Muscle layer of duodenum (tissue), 2 donors: ENCODE measurements around the gene LRMDA.

ENCODE experiments used
- H3K27ac ChIP-seq: one replicate; pipeline ENCODE4 v1.7.0; 2013; ENCODE audit warnings: mild to moderate bottlenecking, low read length
- H3K27me3 ChIP-seq: one replicate; pipeline ENCODE4 v1.7.0; 2013; ENCODE audit warnings: low read depth, mild to moderate bottlenecking, control low read depth, low read length
- H3K36me3 ChIP-seq, 2 donors: one replicate each; pipeline ENCODE4 v1.7.0; 2013; ENCODE audit warnings: low read length in 2 of 2, control low read depth in 1 of 2, mild to moderate bottlenecking in 1 of 2; ENCODE audit not compliant: insufficient read depth in 2 of 2, control insufficient read depth in 1 of 2
- H3K4me1 ChIP-seq, 2 donors: one replicate each; pipeline ENCODE4 v1.7.0; 2013; ENCODE audit warnings: low read length in 2 of 2, mild to moderate bottlenecking in 2 of 2, control low read depth in 1 of 2, moderate library complexity in 1 of 2; ENCODE audit not compliant: insufficient read depth in 2 of 2, control insufficient read depth in 1 of 2
- H3K4me3 ChIP-seq, 2 donors: one replicate each; pipeline ENCODE4 v1.7.0; 2013; ENCODE audit warnings: low read length in 2 of 2, low read depth in 1 of 2, mild to moderate bottlenecking in 1 of 2
- H3K9me3 ChIP-seq, 2 donors: one replicate each; pipeline ENCODE4 v1.7.0; 2013; ENCODE audit warnings: low read length in 2 of 2, control low read depth in 1 of 2, mild to moderate bottlenecking in 1 of 2; ENCODE audit not compliant: control insufficient read depth in 1 of 2
- donor health status: healthy.

The LRMDA gene

DNA sequence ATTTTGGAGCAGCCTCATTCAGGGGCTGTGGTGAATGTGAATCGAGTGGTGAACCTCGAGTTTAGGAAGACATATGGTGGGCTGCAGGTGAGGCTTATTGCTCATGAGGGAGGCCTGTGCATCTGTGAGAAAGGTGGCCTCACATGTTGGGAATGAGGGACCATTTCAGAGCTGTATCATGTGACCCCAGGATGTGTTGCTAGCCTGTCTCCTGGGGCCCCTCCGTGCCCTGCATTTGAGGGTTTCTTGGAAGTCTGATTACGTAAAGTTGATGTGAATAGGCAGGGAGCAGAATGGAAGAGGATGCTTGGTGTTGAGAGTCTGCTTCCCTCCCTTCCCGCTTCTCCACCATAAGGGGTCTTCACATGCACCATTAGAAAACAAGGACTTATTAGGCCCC is 569.1 kb downstream of the LRMDA start:
- no peak overlapping the region for H3K4me3 ChIP-seq
- no peak overlapping the region for H3K27ac ChIP-seq
- H3K36me3 ChIP-seq = no peaks in the 10 kb centered on the region
- no peaks in the 10 kb centered on the region for H3K27me3 ChIP-seq
- no peaks in the 10 kb centered on the region for H3K9me3 ChIP-seq
- no peaks in the 10 kb centered on the region for H3K4me1 ChIP-seq

DNA sequence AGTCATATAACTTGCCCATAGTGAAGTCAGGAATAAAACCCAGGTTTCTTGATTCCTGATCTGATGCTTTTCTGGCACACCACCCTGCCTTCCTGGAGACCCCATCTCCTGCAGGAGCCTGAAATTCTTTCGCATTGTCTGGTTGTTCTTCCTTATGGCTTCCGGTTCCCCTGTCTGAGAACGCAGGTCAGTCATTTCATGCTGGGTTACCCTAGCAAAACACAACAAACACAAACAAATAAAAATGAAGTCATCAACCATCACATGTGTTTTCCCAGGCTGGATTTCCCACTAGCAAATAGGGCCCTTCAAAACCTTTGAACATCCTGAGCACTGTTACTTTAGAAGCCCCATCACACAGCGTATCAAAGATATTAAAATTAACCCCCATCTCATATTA is 569.6 kb downstream of the LRMDA start:
- no peak overlapping the region for H3K27ac ChIP-seq
- H3K9me3 ChIP-seq = no peaks in the 10 kb centered on the region
- H3K4me3 ChIP-seq = no peak overlapping the region
- H3K36me3 ChIP-seq = no peaks in the 10 kb centered on the region
- H3K4me1 ChIP-seq = no peaks in the 10 kb centered on the region
- H3K27me3 ChIP-seq = no peaks in the 10 kb centered on the region

DNA sequence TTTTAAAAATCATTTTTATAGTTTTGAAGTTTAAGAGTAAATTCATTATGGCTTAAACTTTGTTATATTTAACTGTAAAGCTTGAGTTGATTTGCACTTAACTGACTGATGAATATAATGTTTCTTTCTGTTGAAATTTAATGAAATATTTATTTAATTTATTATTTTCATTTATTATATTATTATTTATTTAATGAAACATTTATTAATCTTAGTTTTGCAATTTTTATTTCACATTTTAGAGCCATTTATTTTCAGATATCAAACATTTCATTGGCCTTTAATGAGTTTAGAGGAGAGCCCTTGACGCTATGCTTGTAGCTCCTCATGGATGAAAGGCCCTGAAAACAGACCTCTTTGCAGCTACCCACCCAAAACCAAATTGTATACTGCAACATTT is 570.0 kb downstream of the LRMDA start:
- Histone ChIP-seq H3K9me3 (no peaks in the 10 kb centered on the region), H3K4me3 (no peak overlapping the region), H3K27me3 (no peaks in the 10 kb centered on the region), H3K36me3 (no peaks in the 10 kb centered on the region), H3K4me1 (no peaks in the 10 kb centered on the region), H3K27ac (no peak overlapping the region)

DNA sequence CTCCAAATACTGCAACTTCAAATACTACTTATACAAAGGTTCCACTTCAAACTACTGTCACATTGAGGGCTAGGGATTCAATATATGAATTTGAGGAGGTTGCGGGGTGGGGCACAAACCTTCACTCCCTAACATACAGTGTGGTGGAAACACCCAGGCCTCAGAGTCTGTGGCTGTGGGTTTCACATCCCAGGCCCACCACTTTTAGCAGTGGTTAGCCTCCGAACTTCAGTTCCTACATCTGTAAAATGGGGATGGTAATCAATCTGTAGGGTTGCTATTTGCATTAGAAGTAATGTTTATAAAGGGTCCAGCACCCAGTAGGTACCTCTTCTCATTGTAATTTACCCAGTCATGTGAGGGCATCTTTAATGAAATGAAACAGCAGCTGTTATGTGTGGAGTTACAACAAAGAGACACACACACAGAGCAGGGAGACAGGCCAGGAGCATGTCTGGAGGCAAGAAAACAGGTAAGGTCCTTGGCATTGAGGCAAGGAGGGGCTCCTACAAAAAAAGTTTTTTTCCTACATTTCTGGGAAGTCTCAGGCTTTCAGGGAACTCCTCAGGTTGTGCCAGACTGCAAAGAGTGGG is 570.9 kb downstream of the LRMDA start:
- no peaks in the 10 kb centered on the region for H3K9me3 ChIP-seq
- H3K4me3 ChIP-seq = no peak overlapping the region
- no peaks in the 10 kb centered on the region for H3K36me3 ChIP-seq
- no peaks in the 10 kb centered on the region for H3K4me1 ChIP-seq
- H3K27ac ChIP-seq = no peak overlapping the region
- H3K27me3 ChIP-seq = no peaks in the 10 kb centered on the region

DNA sequence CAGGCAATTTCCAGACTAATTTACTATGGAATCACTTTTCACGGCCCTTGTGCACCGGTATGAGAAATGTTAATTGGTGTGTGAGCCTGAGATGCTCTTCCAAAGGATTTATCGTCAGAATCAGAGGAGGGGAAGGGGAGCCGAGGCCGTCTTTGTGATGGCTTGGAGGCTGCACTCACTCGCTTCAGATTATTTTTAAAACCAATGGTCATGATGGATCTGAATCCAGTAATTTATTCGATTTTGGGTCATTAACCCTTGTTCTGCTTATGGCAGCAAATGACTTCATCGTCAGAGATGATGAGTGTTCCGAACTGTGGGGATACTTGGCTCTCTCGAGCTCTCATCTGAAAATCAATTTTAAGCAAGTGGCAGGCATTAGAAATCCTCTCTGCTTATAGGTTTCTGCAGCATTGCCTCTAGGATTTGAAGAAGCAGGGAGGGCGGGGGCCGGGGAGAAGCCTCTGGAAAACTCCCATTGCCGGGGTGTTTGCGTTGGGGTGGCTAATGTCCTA is 576.3 kb downstream of the LRMDA start:
- H3K36me3 ChIP-seq = no peaks in the 10 kb centered on the region
- no peak overlapping the region for H3K4me3 ChIP-seq
- no peaks in the 10 kb centered on the region for H3K27me3 ChIP-seq

GRCh38 chr10:76009531-76009930 is 578.1 kb downstream of the LRMDA start:
- Histone ChIP-seq H3K4me1 (no peaks in the 10 kb centered on the region), H3K27me3 (no peaks in the 10 kb centered on the region), H3K4me3 (no peak overlapping the region), H3K27ac (no peak overlapping the region), H3K36me3 (no peaks in the 10 kb centered on the region), H3K9me3 (no peaks in the 10 kb centered on the region)

More for the DNA sequence above, 576.3 kb downstream of the LRMDA start:
- no peaks in the 10 kb centered on the region for H3K9me3 ChIP-seq
- no peak overlapping the region for H3K27ac ChIP-seq
- no peaks in the 10 kb centered on the region for H3K4me1 ChIP-seq

DNA sequence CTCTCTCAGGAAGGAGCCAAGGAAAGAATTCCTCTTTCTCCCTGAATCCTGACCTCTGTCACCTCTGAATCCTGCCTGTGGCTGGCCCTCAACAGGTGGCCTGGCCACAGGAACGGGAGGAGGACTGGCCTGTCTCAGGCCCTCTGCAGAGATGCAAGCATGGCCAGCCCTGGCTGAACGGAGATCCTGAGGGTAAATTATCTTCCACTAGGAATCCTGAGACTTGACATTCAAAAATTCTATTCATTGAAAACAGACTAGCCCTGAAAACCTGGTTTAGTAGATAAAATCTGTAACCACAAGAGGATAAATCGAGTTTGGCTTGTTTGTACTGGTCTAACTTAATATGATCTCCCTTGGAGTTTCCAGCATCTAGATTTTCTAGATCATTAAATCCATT is 579.3 kb downstream of the LRMDA start:
- no peaks in the 10 kb centered on the region for H3K9me3 ChIP-seq
- H3K27ac ChIP-seq = no peak overlapping the region
- H3K4me3 ChIP-seq = no peak overlapping the region
- no peaks in the 10 kb centered on the region for H3K36me3 ChIP-seq
- H3K4me1 ChIP-seq = no peaks in the 10 kb centered on the region
- H3K27me3 ChIP-seq = no peaks in the 10 kb centered on the region

DNA sequence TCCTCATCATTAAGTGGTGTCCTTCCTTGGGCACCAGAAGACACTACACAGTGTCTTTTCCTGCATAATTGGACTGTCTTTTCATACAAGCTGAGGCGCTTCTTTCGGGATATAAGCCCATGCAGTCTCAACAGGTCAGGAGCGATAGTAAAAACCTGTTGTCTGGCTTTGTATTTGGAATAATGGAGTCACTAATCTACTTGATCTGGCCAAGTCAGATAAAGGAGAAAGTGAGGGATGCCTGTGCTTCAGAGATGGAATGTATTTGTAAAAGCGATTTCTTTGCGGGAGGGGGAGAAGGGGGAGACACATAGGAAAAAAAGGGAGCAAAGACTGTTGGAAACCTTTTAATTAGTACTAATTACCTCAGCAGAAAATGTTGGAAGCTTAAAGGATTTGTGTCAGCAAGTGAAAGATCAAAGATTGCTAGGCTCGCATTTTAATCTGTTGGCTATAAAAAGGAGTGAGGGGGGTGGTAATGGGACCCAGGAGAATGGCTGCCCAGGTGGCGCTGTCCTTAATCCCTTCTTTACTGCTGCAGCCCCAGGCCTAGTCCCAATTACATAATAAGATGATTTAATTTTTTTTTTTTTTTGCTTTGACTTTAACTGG is 581.4 kb downstream of the LRMDA start:
- no peaks in the 10 kb centered on the region for H3K4me1 ChIP-seq
- H3K27me3 ChIP-seq = no peaks in the 10 kb centered on the region
- no peaks in the 10 kb centered on the region for H3K36me3 ChIP-seq
- H3K9me3 ChIP-seq = no peaks in the 10 kb centered on the region
- no peak overlapping the region for H3K27ac ChIP-seq
- H3K4me3 ChIP-seq = no peak overlapping the region

DNA sequence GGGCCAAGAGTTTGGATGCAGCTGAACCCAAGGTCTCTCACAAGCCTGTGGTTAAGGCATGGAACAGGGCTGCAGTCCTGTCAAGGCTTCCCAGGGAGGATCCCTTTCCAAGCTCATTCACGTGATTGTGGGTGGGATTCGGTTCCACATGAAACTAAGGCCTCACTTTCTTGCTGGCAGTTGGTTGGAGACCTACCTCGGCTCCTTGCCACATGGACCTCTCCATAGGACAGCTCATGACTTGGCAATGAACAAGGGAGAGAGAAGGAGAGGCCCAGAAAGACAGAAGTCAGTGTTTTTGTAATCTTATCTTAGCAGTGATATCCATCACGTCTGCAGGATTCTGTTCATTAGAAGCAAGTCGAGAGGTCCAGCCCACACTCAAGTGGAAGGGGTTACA is 583.8 kb downstream of the LRMDA start:
- no peaks in the 10 kb centered on the region for H3K4me1 ChIP-seq
- no peak overlapping the region for H3K4me3 ChIP-seq
- H3K27ac ChIP-seq = no peak overlapping the region
- no peaks in the 10 kb centered on the region for H3K36me3 ChIP-seq
- H3K9me3 ChIP-seq = no peaks in the 10 kb centered on the region
- no peaks in the 10 kb centered on the region for H3K27me3 ChIP-seq

GRCh38 chr10:76017026-76017732 is 585.8 kb downstream of the LRMDA start:
- no peak overlapping the region for H3K27ac ChIP-seq
- H3K36me3 ChIP-seq = no peaks in the 10 kb centered on the region
- no peaks in the 10 kb centered on the region for H3K4me1 ChIP-seq
- H3K27me3 ChIP-seq = no peaks in the 10 kb centered on the region
- H3K4me3 ChIP-seq = no peak overlapping the region
- no peaks in the 10 kb centered on the region for H3K9me3 ChIP-seq

- H3K4me1 ChIP-seq = no peaks in the 10 kb centered on the region
- H3K27ac ChIP-seq = no peak overlapping the region
- H3K27me3 ChIP-seq = no peaks in the 10 kb centered on the region
- no peak overlapping the region for H3K4me3 ChIP-seq
- no peaks in the 10 kb centered on the region for H3K9me3 ChIP-seq
- H3K36me3 ChIP-seq = no peaks in the 10 kb centered on the region
Measured at GRCh38 chr10:76017733-76018433, 586.5 kb downstream of the LRMDA start.
